ENCODE results near the gene EVC.

Gene EVC

DNA sequence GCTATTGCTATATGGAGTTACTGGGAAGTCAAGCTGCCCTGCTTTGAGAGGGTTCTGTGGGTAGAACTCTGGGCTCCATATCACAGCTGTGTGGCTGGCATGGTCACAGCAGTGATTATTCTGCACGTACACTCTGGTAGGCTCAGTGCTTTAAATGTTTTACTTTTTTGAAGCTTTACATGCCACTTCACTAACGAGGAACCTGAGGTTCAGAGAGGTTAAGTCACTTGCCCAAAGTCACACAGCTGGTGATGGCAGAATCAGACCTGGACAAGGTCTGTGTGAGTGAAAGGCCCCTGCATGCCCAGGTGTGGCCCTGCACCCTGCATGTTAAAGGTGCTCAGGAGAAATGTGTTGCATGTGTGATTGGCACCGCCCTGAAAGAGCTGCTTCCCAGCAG is 24.5 kb downstream of the EVC start:
- DNase-seq: no peak

DNA sequence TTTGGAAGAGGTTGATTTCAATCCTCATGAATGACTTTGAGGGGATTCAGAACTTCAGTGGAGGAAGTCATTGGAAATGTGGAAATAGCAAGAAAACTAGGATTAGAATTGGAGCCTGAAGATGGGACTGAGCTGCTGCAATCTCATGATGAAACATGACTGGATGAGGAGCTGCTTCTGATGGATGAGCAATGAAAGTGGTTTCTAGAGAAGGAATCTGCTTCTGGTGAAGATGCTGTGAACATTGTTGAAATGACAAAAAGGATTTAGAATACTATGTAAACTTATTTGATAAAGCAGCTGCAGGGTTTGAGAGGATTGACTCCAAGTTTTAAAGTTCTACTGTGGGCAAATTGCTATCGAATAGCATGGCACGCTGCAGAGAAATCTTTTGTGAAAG is 27.1 kb downstream of the EVC start:
- no peak for DNase-seq

DNA sequence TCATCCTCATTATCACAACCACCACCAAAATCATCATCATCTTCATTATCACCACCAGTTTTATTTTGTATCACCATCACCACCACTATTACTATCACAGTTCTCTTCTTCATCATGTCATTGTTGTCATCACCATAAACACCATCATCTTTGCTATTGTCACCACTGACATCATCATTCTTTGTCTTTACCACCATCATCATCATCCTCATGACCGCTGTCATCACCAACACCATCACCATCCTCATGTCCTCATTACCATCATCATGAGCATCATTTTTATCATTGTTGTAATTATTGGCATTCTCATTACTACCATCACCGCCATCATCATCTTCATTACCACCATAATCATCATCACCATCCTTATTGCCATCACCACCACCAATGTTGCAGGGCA is 31.4 kb downstream of the EVC start:
- DNase-seq: no peak

DNA sequence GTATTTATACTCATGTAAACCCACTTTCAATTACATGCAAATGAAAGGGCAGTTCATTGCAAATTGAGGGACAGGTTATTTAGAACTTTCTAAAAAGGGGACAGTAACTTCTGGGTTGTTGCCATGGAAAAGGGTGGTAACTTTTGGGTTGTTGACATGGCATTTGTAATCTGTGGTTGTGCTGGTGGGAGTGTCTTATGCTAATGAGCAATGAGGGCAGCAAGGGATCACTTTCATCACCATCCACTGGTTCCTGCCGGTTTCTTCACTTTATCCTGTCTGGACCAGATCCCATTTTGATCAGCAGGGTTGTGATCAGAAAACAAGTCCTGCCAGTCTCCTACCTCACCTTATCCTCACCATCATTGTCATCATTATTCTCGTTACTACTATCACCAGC is 32.0 kb downstream of the EVC start:
- no peak for DNase-seq

DNA sequence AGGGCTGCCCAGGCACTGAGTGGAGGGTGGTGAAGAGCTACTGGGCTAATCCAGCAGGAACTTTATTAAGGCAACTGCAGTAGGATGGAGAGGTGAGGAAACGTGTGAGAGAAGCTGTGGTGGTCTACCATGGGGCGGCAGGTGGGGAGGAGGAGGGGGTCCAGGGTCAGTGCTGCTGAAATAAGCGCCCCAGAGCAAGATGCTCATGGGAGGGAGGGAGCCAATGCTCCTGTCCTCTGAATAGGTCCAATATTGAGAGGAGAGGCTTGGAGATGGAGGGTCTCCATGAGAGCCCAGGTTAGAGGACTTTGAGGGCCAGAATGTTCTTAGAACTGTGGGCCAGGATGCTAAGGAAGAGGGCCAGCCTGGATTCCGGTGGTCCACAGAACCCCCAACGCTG is 35.2 kb downstream of the EVC start:
- DNase-seq: no peak

DNA sequence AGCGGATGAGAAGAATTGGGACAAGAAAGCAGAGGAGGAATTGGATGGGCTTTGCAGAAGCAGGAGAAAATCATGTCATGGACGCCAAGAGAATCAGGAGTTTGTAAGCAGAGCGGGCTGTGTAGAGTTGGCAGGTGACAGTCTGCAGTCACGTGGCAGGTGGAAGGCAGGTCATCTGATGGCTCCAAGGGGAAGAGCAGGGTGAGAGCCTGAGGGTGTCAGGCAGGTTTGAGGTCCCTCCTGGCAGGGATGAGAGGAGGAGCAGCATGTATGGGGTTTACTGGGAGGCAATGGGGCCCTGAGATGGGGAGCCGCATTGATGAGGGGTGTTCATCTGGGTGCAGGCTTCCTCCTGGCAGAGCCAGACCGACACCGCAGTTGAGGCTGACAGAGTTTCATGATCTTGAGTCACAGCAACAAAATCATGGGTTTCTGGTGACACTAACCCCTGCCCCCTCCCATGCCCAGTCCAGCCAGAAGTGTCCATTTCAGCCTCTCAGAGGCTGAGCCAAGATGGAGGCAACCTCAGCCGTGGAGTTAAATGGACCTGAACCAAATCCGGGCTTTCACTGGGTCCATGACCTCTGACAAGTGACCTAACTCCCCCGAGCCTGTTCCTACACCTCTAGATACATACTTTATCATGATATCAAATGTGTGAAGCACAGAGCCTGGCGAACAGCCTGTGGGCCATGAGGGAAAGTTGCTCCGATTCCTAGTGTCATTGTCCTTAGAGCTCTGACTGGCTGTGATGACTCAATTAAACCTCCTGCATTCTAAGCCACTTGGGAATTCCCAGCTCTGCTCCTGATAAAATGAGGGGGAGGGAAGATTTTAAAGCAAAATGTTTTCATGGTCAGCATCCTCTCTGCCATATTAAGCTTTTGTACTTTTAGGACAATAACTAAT is 36.1 kb downstream of the EVC start:
- no peak for DNase-seq

DNA sequence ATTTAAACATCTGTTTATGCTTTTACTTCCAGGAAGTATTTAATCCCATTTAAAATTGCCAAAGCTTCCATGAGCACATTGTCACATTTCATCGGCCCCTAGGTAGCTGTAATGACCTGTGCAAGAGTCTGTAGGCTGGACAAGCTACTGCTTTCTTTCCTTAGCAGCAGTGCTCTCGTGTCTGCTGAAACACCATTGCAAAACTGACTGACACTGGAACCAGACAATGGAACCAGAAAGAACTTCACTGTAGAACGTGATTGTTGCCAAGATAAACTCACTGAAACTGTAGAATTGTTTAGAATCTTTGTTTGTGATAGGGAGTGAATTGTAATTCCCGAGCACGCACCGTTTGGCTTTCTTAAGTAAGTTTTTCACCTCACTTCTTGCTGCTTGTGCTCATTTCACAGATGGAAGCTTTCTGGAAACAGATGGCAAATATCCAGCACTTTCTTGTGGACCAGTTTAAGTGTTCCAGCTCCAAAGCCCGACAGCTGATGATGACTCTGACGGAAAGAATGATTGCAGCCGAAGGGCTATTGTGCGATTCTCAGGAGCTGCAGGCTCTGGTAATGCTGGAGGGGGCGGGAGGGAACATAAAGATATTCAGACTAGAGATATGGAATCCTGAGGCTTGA is 36.9 kb downstream of the EVC start:
- no peak for DNase-seq

DNA sequence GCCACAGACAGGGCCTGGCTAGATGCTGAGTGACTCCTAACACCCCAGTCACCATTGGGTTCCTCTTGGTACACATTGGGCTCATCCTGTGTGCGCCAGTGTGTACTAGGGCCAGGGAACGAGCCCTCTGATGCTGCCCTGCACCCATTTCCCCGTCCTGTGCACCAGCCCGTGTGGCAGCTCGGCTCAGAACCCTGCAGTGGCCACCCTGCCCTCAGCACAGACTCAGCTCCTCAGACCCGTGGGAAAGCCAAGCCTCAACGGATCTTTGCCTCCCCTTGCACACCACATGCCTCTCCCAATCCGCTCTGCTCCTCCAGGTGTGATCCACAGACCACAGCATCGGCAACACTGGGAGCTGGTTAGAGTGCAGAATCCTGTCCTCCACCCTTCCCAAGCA is 38.6 kb downstream of the EVC start:
- no peak for DNase-seq

DNA sequence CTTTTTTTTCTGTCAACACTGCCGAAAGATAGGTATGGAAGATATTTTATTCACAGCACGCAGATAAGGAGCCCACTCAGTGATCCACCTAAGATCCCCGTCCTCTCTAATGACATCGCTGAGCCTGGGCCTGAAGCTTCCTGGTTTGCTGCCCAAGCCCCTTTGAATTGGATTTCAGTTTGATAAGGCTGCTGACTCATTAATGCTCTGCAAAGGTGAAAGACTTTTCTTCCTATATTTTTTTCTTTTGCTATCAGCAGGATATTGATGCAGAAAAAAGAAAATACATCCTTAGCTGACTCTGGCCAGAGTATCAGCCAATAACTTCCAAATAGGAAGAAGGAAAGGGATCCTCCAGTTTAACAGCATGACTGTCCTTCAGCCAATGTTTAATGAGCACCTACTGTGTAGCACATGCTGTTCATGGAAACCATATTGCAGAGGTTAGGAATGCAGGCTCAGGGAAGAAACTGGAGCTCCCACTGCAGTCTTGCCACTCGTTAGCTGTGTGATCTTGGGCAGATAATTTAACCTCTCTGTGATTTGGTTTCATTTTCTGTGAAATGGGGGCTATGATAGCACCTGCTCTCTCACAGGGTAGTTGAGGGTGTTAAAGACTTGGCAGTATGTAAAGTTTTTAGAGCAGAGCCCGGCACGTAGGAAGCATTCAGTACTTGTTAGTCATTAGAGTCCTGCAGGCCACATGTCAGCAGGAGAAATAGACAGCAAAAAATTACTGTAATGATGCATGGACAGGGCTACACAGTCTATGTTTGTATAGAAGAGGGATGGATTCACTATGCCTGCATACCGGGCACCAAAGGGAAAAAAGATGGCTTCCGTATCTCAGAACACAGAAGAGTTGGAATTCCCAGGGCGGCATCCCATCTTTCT is 39.3 kb downstream of the EVC start:
- DNase-seq: no peak

DNA sequence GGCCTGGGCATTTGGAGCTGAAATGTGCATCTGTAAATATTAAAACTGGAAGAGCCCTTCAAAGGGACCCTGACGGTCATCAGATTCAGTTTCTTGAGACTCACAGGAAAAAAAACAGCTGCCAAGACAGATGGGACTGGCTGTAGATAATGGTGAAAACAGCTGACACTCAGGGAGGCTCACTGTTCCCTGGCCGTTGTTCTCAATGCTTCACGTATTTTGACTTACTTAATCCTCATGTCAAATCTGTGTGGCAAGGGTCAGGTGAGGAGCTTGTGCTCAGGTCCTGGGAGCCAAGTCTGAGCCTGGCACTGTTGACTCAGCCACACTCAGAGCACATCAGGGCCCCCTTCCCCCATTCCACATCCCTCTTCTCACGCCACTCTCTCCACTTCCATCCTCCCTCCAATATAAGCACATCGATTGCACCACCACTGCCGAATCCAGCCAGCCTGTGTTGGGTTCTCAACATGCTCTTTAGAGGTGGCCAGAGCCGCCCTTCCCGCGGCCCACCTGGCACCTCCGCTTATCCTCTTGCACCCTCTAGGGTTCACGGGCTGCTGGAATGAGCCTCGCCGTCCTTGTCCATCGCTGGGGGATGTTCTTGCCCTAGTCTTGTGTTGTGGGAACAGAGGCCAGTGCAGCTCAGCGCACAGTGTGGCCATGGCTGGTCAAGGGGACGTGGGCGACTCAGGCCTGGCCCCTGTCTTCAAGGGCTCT is 40.1 kb downstream of the EVC start:
- DNase-seq: no peak

DNA sequence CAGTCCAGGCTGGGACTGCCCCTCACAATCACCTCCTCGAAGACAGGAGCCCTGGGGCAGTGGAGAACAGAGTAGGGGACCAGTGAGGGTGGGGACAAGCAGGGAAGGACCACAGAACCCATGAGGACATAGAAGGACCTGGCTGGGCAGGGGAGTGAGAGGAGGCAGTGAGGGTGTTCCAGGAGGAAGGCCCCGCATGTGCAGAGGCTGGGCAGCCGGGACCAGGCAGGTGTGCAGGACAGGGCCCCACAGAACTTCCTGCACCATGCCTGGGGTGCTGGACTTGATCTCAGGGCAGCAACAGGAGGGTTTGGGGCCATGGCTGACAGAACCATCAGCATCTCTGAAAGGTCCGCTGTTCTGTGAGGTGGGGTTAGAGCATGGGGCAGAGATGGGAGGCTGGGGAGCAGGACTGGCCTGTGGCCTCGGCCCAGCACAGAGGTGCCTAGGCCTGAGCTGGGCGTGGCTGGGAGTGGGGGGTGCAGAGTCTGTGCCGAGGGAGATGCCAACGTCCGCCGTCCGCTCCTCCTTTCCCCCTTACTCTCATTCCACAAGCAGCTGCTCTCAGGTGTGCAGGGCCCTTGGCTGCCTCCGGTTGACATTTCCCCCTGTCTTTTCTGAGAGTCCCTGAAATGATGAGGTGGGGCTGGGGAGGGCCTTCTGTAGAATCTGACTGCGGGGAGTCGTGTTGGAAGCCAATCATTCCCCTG is 40.8 kb downstream of the EVC start:
- no peak for DNase-seq

DNA sequence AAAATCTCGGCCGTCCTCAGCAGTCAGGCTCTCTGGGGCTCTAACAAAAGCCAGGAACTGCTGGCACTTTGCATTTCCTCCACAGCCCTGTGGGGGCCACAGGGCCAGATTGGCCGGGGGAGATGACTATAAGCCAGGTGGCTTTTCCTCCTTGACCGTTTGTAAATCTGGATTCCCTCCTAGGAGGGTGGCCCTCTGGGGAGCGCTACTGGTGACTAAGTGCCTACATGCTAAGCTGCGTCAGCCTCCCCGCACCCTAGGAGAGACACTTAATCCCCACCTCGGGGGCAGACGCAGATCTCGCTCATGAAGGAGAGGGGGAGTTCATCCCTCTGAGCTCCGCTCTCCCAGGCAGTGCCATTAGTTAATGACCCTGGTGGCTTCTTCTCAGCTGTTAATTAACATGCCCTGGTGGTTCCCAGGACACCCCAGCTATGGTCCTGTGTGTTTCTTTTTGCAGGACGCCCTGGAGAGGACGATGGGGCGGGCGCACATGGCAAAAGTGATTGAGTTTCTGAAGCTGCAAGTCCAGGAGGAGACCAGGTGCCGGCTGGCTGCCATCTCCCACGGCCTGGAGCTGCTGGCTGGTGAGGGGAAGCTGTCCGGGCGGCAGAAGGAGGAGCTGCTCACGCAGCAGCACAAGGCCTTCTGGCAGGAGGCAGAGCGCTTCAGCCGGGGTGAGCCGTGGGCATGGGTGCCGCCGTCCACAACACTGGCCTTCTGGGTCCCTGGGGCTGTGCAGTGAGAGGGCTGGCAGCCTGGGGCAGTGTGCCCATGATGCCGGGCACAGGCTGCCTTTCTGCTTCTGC is 41.6 kb downstream of the EVC start:
- DNase-seq: no peak

DNA sequence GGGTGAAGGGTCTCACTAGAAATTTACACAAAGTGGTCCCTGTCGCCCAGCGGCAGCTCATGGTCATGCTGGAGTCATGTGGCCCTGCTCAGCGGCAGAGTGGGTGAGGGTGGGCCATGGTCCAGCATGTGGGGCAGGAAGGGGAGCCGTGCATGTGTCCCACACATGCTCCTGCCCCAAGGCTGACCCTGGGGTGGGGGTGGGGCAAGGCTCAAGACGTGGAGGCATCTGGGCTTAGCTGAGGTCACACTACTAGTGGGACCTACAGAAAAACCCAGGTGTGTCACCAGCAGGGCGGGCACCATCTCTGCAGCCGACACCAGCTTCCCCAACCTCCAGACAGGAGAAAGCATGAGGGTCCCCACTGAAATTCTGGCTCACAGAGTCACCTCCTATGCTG is 42.4 kb downstream of the EVC start:
- DNase-seq: no peak

DNA sequence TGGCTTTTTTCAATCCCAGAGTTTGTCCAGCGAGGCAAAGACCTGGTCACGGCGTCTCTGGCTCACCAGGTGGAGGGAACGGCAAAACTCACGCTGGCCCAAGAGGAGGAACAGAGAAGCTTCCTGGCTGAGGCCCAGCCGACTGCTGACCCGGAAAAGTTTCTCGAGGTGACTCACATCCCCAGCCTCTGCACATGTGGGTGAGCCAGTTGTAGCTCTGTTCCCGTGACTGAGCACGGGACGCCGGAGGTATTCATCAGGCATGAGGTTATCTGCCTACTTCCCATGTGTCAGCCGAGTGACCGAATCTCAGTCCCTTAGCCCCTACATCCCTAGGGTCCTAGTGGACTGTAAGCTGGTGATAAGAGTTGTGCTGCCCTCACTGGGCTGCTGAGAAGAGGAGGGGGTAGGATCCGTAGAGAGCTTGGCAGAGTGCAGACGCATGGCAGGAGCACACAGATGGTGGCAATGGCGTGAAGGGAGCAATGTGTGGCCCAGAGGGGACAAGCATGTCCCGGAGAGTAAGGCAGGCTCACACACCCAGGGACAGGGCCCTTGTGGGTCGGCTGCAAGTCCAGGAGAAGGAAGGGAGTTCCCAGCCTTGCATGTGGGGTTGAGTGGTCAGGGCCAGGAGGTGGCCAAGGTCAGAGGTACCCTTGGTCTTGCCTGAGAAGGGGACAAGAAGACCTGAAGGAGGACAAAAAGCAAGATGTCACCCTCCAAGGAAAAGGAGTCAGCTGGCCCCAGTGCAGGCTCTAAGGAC is 42.9 kb downstream of the EVC start:
- no peak for DNase-seq

DNA sequence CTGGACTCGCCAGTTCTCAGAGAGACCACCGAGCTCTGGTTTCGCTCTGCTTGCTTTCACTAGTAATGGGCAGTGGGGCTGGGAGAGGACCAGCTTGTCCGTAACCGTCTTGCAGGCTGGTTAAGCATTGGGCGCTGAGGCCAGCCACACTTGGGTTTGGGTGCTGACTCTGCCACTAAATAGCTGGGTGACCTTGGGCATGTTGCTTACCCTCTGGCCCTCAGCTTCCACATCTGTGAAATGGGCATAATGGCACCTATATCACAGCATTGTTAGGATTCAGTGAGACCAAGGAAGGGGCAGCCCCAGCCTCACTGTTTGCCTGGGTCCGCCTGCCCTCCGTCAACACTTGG is 43.5 kb downstream of the EVC start:
- no peak for DNase-seq

DNA sequence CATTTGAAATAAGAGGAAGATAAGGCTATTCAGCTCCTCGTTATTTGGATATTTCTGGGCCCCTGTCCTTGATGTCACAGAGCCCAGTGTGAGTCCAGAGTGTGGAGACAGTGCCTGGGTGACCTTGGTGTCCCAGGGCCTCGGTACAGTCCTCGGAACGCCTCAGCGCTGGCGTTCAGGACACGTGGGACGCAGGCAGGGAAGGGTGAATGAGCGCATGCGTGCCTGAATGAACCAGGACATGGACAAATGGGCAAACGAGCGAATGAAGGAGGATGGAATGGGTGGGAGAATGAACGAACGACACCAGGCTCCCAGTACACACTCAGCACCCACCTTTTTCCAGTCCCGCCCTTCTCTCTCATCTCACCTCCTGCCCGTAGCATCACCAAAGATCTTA is 44.2 kb downstream of the EVC start:
- no peak for DNase-seq

DNA sequence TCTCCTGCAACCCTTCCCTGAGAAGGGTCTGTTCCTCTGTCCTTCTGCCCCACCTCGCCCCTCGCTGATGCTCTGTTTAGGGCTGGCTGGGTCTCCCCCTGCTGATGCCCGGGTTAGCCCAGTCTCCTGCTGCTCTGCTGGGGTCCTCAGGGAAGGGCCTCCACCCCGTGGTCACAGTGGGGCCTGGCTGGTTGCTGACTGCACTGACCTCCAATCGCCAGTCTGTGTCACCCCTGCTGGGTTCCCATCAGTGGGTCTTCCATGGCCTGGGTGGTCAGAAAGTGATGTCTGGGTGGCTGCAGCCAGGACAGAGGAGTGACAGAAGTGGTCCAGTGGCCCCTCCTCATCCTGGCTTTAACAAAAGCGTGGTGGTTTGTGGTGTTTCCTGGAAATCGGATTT is 44.7 kb downstream of the EVC start:
- DNase-seq: no peak

DNA sequence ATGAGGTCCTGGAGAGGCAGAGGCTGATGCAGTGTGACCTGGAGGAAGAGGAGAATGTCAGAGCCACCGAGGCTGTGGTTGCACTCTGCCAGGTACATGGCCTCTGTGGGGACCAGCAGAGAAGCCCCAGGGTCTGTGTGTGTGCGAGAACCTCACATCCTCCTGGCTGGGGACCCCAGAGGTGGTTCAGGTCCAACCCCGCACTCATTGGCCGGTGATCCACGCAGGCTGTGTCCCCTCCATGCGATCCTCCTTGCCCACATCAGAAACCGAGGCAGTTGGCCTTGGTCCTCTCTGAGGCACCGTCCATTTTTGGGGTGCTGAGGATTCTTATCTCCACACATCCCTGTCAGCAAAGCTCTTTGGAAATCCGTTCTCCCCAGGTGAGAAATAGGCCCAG is 45.3 kb downstream of the EVC start:
- no peak for DNase-seq

DNA sequence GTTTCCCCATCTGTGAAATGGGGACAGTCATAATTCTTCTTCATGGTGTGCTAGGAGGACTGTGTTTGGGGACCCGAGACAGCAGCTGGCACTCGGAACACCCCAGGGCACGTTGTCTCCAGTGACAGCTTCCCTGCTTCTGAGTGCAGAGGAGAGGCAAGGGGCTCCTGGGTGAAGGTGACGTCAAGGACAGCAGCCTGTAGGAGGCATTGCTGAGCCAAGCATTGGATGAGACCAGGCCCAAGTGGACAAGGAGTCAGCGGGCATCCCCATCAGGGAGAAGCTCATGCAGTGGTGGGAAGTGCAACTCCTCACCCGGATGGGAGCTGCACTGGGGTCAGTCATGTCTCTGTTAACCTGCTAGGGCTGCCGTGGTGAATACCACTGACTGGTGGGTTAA is 46.1 kb downstream of the EVC start:
- DNase-seq: no peak

DNA sequence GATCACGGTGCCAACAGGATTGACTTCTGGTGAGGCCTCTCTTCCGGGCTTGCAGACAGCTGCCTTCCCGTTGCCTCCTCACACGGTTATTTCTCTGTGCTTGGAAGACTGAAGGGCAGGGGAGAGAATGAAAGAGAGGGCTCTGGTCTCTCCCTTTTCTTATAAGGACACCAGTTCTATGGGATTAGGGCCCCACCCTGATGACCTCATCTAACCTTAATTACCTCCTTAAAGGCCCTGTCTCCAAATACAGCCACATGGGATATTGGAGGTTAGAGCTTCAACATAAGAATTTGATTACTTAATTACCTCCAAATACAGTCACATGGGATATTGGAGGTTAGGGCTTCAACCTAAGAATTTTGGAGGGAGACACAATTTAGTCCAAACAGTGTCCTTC is 46.5 kb downstream of the EVC start:
- no peak for DNase-seq

DNA sequence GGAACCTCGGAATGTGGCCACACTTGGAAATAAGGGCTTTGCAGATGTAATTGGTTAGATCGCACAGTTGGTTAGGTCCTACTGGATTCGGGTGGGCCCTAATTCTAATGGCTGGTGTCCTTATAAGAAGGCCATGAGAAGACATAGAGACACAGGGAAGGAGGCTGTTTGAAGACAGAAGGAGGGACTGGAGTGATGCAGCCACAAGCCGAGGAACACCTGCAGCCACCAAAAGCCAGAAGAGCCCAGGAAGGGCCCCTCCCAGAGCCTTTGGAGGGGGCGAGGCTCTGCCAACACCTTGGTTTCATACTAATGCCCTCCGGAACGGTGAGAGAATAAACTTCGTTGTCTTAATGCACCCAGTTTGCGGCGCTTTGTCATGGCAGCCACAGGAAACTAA is 47.0 kb downstream of the EVC start:
- no peak for DNase-seq

All from NCI-H1930 (cell line).